WI38 (cell line): ENCODE measurements around the gene UBE2Z.

Source experiments
- H3K4me3 ChIP-seq: 2 replicates; pipeline ENCODE4 v1.5.1; 2011; ENCODE audit warnings: low read depth, mild to moderate bottlenecking, control low read depth, low read length
- CTCF ChIP-seq: IDR thresholded peaks from 2 replicates; pipeline ENCODE4 v1.5.1; 2012; ENCODE audit warnings: low read depth, mild to moderate bottlenecking, control low read depth, low read length

The UBE2Z gene

GRCh38 chr17:48925251-48925990 is 17.2 kb downstream of the UBE2Z start:
- no peak overlapping the region for H3K4me3 ChIP-seq
- TF ChIP-seq CTCF = no peak

GRCh38 chr17:48925991-48926342 is 17.8 kb downstream of the UBE2Z start:
- no peak for TF ChIP-seq CTCF
- no peak overlapping the region for H3K4me3 ChIP-seq

- H3K4me3 ChIP-seq = no peak overlapping the region
- TF ChIP-seq CTCF = no peak
Observed at GRCh38 chr17:48927978-48928745, 20.0 kb downstream of the UBE2Z start.

GRCh38 chr17:48928876-48929811 is 20.9 kb downstream of the UBE2Z start:
- TF ChIP-seq CTCF = no peak

GRCh38 chr17:48929812-48930165 is 21.6 kb downstream of the UBE2Z start:
- no peak for TF ChIP-seq CTCF
- H3K4me3 ChIP-seq = no peak overlapping the region

More at GRCh38 chr17:48928876-48929811, 20.9 kb downstream of the UBE2Z start:
- H3K4me3 ChIP-seq = no peak overlapping the region

GRCh38 chr17:48930435-48930873 is 22.2 kb downstream of the UBE2Z start:
- no peak for TF ChIP-seq CTCF
- H3K4me3 ChIP-seq = no peak overlapping the region
